HepG2 (cell line): ENCODE measurements around the gene GPN1. TPM values are rescaled to one million over a fixed set of nuclear protein-coding genes. Genes with fewer than 3 reads are reported as not detected.

Experiments used
- ARNTL ChIP-seq: sonication (generic); formaldehyde crosslinking; IDR thresholded peaks from 2 replicates; pipeline ENCODE4 v1.4.0; 2020; ENCODE audit warnings: mild to moderate bottlenecking, missing genetic modification reagents
- KLF9 ChIP-seq: IDR thresholded peaks from 2 replicates; pipeline ENCODE4 v1.6.1; 2016; ENCODE audit warnings: low read depth
- KMT2A ChIP-seq: sonication (generic); formaldehyde crosslinking; IDR thresholded peaks from 2 replicates; pipeline ENCODE4 v1.4.0; 2020; ENCODE audit warnings: missing genetic modification reagents
- MAF1 ChIP-seq: sonication (generic); formaldehyde crosslinking; IDR thresholded peaks from 2 replicates; pipeline ENCODE4 v1.5.0; 2020; ENCODE audit warnings: missing genetic modification reagents, borderline replicate concordance
- MEIS1 ChIP-seq: sonication (generic); formaldehyde crosslinking; IDR thresholded peaks from 2 replicates; pipeline ENCODE4 v1.9.0; 2021; ENCODE audit warnings: mild to moderate bottlenecking, missing genetic modification reagents, moderate library complexity, borderline replicate concordance
- NKX3-1 ChIP-seq: sonication (generic); formaldehyde crosslinking; IDR thresholded peaks from 2 replicates; pipeline ENCODE4 v1.5.0; 2020; ENCODE audit warnings: missing genetic modification reagents
- RELA ChIP-seq: sonication (generic); formaldehyde crosslinking; IDR thresholded peaks from 2 replicates; pipeline ENCODE4 v1.4.0; 2020; ENCODE audit warnings: missing genetic modification reagents
- REXO4 ChIP-seq: sonication (generic); formaldehyde crosslinking; IDR thresholded peaks from 2 replicates; pipeline ENCODE4 v1.8.0; 2022; ENCODE audit warnings: missing genetic modification reagents, mild to moderate bottlenecking, borderline replicate concordance
- STAT5B ChIP-seq: sonication (generic); formaldehyde crosslinking; IDR thresholded peaks from 2 replicates; pipeline ENCODE4 v1.4.0; 2020; ENCODE audit warnings: missing genetic modification reagents
- TSC22D2 ChIP-seq: sonication (generic); formaldehyde crosslinking; IDR thresholded peaks from 2 replicates; pipeline ENCODE4 v1.5.1; 2020; ENCODE audit warnings: missing genetic modification reagents, mild to moderate bottlenecking, borderline replicate concordance
- ZBTB7A ChIP-seq: sonication (generic); formaldehyde crosslinking; IDR thresholded peaks from 2 replicates; pipeline ENCODE4 v1.8.0; 2022; ENCODE audit warnings: mild to moderate bottlenecking, missing genetic modification reagents
- ZEB1 ChIP-seq: IDR thresholded peaks from 2 replicates; pipeline ENCODE4 v1.6.1; 2012; ENCODE audit warnings: mild to moderate bottlenecking, low read depth, inconsistent platforms; ENCODE audit not compliant: insufficient replicate concordance
- polyA plus RNA-seq, 8 experiments: library from polyadenylated mRNA; depleted of rRNA in 3 of 8; stranded (reverse) in 7 of 8; unstranded in 1 of 8; fragments of >200 nt; fragmentation: Illumina TruSeq in 4 of 8; extraction: Trizol in 4 of 8; gene quantifications; 2 replicates each; pipeline versions ENCODE4 v1.2.1 to v1.2.3, GENCODE V29; 2011 to 2016; ENCODE audit warnings: low read depth in 4 of 8, missing spikeins in 1 of 8, mixed read lengths in 1 of 8; ENCODE audit not compliant: insufficient read depth in 1 of 8
- total RNA-seq, 5 experiments: library from RNA; depleted of rRNA; stranded (reverse); fragments of >200 nt; fragmentation: Illumina TruSeq; extraction: Trizol; gene quantifications; 2 replicates each; pipeline ENCODE4 v1.2.3, GENCODE V29; 2016; ENCODE audit warnings: low read depth in 1 of 5
- TF ChIP-seq, protein P1 (sequence below): sonication (generic); formaldehyde crosslinking; IDR thresholded peaks from 2 replicates; pipeline ENCODE4 v1.5.0; 2020; ENCODE audit warnings: missing genetic modification reagents
- TF ChIP-seq, protein P2 (sequence below): sonication (generic); formaldehyde crosslinking; IDR thresholded peaks from 2 replicates; pipeline ENCODE4 v1.9.0; 2022; ENCODE audit warnings: low read depth, missing genetic modification reagents
- TF ChIP-seq, protein P3 (sequence below): sonication (generic); formaldehyde crosslinking; IDR thresholded peaks from 2 replicates; pipeline ENCODE4 v1.4.0; 2020; ENCODE audit warnings: missing genetic modification reagents, borderline replicate concordance
- TF ChIP-seq, protein P4 (sequence below): sonication (generic); formaldehyde crosslinking; IDR thresholded peaks from 2 replicates; pipeline ENCODE4 v1.5.1; 2020; ENCODE audit warnings: missing genetic modification reagents, mild to moderate bottlenecking, borderline replicate concordance
- TF ChIP-seq, protein P5 (sequence below): sonication (generic); IDR thresholded peaks from 2 replicates; pipeline ENCODE4 v1.6.1; 2016; ENCODE audit warnings: low read depth, borderline replicate concordance
- TF ChIP-seq, protein P6 (sequence below): IDR thresholded peaks from 2 replicates; pipeline ENCODE4 v1.6.1; 2016

GPN1 gene
- total and polyA plus RNA-seq, 2 of the 13 experiments (the other 11 are each of a cell fraction or from before 2014, with no cell fraction given): 54.5 to 62.7 TPM

DNA sequence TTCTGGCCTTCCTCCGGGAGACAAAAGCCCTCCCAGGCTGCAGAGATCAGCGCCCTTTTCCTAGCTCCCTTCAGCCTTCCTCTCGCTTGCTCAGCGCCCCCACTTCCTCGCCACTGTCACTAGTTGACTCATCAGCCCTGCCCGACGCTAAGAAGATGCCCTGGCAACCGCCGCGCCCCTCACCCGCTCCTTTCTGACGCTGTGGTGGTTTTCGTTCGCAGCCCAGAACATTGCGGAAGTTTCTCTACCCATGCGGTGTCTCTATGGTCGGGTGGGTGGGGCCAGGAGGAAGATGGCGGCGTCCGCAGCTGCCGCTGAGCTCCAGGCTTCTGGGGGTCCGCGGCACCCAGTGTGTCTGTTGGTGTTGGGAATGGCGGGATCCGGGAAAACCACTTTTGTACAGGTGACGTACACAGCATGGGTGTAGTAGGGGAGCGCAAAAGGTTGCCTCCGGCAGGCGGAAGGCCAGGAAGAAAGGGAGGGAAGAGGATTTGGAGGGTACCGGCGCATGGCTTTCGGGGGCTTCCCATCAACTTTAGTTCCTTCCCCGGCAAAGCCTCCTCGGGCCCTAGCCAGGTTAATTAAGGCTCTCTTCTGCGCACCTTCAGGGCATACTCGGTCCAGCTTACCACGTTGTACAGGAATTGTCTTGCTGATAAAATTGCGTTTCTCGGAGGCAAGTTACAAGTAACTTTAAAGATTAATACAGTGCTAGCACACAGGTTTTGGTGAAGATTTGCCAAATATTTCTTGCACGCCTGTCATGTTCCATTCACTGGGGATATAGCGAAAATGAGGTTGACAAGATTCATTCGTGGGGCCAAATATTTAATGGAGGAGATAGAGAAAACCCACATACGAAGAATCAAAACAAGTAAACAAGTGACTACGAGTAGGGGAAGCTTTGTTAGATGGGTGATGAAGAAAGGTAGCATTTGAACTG is at the start of gene GPN1, which contains the start of gene CCDC121 (continued):
- TF ChIP-seq, protein P1, sequence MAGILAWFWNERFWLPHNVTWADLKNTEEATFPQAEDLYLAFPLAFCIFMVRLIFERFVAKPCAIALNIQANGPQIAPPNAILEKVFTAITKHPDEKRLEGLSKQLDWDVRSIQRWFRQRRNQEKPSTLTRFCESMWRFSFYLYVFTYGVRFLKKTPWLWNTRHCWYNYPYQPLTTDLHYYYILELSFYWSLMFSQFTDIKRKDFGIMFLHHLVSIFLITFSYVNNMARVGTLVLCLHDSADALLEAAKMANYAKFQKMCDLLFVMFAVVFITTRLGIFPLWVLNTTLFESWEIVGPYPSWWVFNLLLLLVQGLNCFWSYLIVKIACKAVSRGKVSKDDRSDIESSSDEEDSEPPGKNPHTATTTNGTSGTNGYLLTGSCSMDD: no peak
- peak; percentile 50 for TF ChIP-seq ZEB1
- TF ChIP-seq ZBTB7A (CRISPR knock-in tag): peak; percentile 84
- no peak for TF ChIP-seq STAT5B (CRISPR knock-in tag)
- TF ChIP-seq KLF9 (CRISPR knock-in tag): peak; percentile 96
- TF ChIP-seq MAF1 (CRISPR knock-in tag): no peak; the same call in 1 of the 2 replicates
- TF ChIP-seq REXO4: no peak
- peak; percentile 65; the same call in 1 of the 2 replicates for TF ChIP-seq TSC22D2
- TF ChIP-seq, protein P2, sequence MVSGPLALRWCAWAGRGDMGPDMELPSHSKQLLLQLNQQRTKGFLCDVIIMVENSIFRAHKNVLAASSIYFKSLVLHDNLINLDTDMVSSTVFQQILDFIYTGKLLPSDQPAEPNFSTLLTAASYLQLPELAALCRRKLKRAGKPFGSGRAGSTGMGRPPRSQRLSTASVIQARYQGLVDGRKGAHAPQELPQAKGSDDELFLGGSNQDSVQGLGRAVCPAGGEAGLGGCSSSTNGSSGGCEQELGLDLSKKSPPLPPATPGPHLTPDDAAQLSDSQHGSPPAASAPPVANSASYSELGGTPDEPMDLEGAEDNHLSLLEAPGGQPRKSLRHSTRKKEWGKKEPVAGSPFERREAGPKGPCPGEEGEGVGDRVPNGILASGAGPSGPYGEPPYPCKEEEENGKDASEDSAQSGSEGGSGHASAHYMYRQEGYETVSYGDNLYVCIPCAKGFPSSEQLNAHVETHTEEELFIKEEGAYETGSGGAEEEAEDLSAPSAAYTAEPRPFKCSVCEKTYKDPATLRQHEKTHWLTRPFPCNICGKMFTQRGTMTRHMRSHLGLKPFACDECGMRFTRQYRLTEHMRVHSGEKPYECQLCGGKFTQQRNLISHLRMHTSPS (CRISPR knock-in tag): peak; percentile 66
- TF ChIP-seq, protein P3, sequence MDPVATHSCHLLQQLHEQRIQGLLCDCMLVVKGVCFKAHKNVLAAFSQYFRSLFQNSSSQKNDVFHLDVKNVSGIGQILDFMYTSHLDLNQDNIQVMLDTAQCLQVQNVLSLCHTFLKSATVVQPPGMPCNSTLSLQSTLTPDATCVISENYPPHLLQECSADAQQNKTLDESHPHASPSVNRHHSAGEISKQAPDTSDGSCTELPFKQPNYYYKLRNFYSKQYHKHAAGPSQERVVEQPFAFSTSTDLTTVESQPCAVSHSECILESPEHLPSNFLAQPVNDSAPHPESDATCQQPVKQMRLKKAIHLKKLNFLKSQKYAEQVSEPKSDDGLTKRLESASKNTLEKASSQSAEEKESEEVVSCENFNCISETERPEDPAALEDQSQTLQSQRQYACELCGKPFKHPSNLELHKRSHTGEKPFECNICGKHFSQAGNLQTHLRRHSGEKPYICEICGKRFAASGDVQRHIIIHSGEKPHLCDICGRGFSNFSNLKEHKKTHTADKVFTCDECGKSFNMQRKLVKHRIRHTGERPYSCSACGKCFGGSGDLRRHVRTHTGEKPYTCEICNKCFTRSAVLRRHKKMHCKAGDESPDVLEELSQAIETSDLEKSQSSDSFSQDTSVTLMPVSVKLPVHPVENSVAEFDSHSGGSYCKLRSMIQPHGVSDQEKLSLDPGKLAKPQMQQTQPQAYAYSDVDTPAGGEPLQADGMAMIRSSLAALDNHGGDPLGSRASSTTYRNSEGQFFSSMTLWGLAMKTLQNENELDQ (CRISPR knock-in tag): no peak
- 0 out of 2 replicates have a peak, but pooled peaks have one; percentile 40 for TF ChIP-seq NKX3-1 (CRISPR knock-in tag)
- TF ChIP-seq KMT2A (CRISPR knock-in tag): peak; percentile 95
- TF ChIP-seq, protein P4, sequence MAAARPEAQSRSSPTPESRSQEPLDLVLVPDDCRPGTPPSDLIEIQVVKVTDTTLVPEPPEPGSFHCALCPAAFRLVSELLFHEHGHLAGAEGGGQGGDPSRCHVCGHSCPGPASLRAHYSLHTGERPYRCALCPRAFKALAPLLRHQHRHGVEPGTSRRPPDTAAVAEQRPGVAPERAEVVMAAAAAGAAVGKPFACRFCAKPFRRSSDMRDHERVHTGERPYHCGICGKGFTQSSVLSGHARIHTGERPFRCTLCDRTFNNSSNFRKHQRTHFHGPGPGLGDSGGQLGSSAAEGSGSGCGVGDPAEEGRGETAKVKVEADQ (CRISPR knock-in tag): peak; percentile 95
- TF ChIP-seq, protein P5, sequence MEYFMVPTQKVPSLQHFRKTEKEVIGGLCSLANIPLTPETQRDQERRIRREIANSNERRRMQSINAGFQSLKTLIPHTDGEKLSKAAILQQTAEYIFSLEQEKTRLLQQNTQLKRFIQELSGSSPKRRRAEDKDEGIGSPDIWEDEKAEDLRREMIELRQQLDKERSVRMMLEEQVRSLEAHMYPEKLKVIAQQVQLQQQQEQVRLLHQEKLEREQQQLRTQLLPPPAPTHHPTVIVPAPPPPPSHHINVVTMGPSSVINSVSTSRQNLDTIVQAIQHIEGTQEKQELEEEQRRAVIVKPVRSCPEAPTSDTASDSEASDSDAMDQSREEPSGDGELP: 0 out of 2 replicates have a peak, but pooled peaks have one; percentile 20
- TF ChIP-seq RELA (CRISPR knock-in tag): peak; percentile 17; the same call in 1 of the 2 replicates
- peak; percentile 35; the same call in 1 of the 2 replicates for TF ChIP-seq ARNTL (CRISPR knock-in tag)
- TF ChIP-seq, protein P6, sequence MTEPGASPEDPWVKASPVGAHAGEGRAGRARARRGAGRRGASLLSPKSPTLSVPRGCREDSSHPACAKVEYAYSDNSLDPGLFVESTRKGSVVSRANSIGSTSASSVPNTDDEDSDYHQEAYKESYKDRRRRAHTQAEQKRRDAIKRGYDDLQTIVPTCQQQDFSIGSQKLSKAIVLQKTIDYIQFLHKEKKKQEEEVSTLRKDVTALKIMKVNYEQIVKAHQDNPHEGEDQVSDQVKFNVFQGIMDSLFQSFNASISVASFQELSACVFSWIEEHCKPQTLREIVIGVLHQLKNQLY (CRISPR knock-in tag): 0 out of 2 replicates have a peak, but pooled peaks have one; percentile 33
- no peak for TF ChIP-seq MEIS1 (CRISPR knock-in tag)
